ENCODE data around the gene ADGRD2. TPM values are rescaled to one million over a fixed set of nuclear protein-coding genes. Genes with fewer than 3 reads are reported as not detected.

ADGRD2 gene
- total RNA-seq, 1 donor from 2014 or later: not detected

DNA sequence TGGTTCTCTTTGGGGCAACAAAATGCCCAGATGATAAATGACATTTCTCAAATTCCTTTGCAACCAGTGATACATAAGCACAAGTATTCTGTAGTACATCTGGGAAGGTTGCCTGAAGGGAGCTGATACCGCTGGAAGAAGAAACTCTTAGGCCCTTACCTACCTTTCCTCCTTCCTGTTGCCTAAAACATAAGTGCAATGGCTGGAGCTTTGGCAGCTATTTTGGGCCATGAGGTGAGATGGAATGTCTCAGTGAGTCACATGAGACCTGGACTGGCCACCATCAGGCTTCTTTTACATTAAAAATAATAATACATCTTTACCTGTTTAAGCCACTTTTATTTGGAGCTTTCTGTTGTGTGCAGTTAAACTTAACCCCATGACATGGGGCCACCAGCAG, 11.2 kb upstream of the ADGRD2 start:
- DNase-seq: no peak

DNA sequence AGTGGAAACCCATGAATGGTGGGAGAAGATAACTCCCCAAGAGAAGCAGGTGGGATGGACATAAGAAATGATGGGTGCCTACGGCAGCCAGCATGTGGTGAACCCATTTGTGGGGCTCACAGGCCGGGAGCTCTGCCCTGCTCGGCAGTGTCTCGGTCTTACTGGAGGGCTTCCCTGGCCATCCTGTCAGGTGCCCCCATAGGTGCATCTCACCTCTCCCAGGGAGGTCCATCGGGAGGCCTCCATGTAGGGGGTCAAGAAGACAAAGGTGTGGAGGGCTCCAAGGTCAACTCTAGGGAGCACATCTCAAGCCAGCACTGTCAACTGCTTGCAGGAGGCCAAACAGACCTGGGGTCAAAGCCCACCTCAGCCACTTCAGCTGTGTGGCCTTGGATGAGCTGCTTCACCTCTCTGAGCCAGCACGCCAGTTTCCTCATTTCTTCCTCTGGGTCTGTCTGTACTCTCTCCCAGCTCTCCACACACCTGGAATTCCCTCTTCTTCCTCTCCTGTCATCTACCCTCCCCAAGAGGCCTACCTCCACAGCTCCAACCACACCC, 10.5 kb upstream of the ADGRD2 start:
- no peak for DNase-seq

DNA sequence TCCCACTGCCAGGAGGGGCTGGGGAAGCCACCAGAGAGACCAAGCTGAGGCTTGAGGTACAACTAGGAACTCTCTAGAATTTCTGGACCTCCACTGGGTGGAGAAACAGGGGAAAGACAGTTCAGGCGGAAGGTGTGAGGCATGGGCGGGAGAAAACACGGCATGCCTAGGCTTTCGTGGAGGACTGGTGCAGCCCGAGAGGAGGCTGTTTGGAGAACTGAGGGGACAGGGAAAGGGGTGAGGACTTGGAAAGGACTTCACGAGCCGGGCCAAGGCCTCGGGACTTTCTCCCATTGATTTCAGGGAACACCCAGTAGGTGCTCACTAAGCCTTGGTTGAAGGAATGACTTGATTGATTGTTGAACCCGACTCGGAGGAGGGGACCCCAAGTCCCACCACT, 9.5 kb upstream of the ADGRD2 start:
- no peak for DNase-seq

DNA sequence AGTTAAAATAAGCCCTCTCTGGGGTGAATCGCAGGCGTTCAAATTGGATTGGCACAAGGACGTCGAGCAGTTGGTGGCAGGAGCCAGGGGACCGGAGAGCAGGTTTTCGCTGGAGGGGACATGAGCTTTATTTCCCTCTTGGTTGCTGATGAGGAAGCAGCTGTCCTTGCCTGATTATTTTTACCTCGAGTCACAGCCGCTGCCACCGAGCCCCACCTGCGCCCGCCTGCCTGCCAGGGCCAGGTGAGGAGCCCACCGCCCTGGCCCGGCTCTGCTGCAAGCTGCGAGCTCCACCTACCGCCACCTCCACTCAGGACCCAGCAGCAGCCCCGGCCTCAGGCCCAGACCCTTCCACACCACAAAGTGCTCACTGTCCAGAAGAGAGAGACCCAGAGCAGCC, 9.0 kb upstream of the ADGRD2 start:
- DNase-seq: no peak

DNA sequence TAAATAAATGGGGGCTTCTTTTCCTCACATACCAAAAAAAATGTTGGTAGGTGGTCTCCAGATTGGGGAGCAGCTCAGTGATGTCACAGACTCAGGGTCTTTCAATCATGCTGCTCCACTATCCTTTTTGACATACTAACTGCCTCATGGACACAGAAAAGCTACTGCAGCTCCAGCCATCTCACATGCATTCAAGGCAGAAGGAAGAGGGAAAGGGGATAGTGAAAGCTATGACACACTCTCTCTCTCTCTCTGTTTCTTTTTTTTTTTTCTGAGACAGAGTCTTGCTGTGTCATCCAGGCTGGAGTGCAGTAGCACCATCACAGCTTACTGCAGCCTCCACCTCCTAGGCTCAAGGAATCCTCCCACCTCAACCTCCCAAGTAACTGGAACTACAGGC, 7.9 kb upstream of the ADGRD2 start:
- no peak for DNase-seq

DNA sequence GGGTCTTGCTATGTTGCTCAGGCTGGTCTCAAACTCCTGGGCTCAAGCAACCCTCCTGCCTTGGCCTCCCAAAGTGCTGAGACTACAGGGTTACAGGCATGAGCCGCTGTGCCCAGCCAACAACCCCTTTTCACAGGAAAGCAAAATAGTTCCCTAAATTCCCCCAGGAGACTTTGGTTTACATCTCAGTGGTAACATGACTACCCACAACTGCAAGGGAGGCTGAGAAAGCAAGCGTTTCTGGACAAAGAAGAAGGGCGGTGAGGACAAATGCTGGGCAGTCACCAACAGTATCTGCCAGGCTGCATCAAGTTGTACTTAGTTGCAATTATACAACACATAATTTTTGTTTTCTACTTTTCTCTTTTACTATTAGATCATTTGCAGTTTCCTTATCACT, 7.4 kb upstream of the ADGRD2 start:
- DNase-seq: no peak

DNA sequence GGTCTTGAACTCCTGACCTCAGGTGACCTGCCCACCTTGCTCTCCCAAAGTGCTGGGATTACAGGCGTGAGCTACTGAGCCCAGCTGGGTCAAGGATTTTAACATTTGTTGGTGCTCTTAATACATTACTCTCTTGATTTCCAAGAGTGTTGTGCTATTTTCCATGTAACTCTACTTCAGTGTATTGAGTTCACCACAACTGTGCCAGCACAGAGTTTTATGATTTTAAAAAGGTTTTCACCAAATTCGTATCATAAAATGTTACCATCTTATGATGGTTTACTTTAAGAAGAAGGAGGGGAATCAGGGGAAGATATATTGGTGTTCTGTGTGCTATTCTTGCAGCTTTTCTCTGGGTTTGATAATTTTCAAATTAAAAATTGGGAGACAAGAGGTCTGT, 6.6 kb upstream of the ADGRD2 start:
- DNase-seq: no peak

DNA sequence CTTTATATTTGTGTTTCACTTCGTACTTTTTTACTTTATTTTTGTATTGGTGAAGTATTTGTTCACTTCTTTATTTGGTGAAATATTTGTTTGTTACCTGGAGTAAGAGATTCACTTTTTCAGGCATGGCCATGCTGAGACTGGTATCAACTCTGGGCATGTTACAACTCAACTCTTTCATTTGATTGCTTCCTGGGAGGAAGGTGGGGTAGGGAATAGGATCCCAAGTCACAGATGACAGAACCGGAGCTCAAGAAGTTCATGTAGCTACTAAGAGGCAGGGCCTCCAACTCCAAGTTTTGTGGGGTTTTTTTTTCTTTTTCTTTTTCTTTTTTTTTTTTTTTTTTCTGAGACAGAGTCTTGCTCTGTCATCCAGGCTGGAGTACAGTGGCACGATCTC, 6.1 kb upstream of the ADGRD2 start:
- no peak for DNase-seq

DNA sequence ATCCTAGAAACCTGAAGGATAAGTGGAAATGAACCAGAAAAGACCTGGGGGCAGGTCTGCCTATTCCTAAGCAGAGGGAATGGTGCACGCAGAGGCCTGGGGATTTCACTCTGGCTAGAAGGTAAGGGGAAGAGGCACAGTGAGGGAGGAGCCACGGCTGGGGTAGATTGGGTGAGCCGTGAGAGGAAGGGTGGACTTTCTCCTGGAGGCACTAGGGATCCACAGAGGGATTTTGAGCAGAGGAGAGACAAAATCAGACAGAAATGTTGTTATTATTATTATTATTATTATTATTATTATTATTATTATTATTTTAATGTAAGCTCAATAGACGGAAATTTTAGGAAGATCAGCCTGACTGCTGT, 3.0 kb upstream of the ADGRD2 start:
- DNase-seq: no peak

DNA sequence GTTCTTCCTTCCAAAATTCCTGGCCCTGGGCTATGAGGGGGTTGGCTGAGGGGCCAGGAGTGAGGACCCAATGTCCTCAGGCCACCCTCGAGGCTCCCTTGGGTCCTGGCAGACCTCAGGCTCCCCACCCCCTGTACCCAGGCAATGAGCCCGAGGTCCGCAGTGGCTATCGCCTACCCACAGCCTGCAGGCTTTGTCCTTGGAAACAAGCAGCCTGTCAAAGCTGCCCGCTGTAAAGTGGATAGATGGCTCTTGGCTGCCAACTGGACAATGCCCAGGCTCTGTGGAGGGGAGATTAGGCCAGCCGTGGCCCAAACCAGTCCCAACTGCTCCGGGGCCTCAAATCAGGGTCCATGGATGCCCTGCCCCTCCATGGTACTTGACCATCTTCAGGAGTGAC, 2.2 kb upstream of the ADGRD2 start:
- no peak for DNase-seq

DNA sequence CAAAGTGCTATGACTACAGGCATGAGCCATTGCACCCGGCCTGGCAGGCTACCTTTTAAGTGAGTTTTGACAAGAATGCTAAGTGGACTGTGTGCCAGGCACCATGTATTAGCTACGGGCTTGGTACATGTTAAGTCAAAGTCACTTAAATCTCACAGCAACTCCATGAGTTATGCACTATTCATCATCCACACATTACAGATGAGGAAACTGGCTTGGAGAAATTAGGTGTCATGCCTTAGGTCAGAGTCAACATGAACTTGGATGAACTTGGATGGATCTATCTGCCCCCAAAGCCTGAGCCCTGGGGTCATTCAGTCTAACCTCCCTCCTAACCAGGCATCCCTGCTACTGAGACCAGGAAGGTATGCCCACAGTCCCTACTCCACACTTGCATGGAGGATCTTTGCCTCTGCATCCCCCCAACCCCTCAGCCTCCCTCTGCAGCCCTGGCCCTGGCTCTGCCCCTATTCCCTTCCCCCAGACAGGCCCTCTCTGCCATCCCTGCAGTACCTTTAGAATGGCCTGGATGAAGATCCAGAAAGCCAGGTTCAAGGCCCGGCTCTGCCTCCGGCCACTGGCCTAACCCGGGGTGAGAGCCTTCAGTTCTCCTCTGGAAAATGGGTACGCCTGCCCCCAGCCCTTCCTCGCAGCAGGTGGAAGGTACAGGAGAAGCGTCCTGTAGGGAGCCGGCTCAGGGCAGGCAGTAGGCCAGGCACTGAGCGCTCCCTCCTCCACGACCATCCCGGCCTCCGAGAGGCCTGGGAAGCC, 685 bp upstream of the ADGRD2 start:
- no peak for DNase-seq

DNA sequence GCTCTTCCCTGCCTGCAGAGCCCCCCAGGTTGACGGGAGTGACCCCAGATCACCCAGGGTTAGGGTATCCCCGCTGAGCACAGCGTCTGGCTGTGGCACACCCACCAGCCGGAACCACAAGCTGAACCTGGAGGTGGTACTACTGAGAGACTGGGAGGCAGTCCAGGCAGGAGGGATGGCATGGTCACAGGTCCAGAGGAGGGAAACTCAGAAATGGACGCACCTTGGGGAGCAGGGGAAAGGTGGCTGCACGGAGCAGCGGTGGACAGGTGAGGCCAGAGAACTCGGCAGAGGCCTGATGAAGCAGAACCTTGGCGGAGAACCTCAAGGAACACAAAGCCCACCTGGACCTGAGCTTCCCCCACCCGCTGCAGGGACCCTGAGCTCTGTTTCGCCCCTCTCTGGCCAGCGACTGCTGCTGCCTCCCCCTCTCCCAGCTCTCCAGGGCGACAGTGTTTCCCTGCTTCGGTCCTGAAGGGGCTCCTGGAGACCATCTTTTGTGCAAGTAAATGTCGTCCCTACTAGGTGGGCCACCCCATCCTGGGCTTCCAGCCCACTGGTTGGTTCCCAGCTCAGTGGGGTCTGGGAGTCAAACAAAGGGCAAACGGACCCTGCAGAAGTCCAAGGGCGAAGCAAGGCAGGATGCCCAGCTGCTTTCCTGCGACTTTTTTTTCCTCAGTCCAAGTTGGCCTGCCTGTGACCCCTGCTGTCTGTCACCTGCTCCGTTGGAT, 845 bp downstream of the ADGRD2 start:
- DNase-seq: no peak

DNA sequence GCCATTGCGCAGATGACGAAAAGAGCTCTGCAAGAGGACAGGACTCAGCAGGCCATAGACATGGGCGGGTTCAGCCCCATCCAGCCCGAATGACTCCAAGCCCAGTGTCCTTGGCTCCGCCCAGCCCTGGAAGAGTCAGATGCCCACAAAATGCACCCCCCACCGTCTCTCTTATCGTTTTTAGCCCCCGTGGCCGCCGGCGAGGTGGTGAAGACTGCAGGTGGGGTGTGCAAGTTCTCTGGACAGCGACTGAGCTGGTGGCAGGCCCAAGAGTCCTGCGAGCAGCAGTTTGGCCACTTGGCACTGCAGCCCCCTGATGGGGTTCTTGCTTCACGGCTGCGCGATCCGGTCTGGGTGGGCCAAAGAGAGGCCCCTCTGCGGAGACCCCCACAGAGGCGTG, 2.1 kb downstream of the ADGRD2 start:
- DNase-seq: no peak

DNA sequence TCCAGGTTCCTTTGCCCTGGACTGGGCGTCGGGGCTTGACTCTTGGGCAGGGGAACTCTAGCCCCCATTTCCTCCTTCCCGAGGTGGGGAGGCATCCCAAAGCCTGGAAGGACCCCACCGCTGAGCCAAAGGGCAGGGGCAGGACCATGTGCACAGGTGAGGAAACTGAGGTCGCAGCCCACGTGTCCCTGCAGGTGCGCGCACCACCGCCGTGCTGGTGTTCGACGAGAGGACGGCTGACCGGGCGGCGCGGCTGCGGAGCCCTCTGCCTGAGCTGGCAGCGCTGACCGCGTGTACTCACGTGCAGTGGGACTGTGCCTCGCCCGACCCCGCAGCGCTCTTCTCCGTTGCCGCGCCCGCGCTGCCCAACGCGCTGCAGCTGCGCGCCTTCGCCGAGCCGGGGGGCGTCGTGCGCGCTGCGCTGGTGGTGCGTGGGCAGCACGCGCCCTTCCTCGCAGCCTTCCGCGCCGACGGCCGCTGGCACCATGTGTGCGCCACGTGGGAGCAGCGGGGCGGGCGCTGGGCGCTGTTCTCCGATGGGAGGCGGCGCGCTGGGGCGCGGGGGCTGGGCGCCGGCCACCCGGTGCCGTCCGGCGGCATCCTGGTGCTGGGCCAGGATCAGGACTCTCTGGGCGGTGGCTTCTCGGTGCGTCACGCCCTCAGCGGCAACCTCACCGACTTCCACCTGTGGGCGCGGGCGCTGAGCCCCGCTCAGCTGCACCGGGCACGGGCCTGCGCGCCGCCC, 2.8 kb downstream of the ADGRD2 start:
- DNase-seq: no peak

DNA sequence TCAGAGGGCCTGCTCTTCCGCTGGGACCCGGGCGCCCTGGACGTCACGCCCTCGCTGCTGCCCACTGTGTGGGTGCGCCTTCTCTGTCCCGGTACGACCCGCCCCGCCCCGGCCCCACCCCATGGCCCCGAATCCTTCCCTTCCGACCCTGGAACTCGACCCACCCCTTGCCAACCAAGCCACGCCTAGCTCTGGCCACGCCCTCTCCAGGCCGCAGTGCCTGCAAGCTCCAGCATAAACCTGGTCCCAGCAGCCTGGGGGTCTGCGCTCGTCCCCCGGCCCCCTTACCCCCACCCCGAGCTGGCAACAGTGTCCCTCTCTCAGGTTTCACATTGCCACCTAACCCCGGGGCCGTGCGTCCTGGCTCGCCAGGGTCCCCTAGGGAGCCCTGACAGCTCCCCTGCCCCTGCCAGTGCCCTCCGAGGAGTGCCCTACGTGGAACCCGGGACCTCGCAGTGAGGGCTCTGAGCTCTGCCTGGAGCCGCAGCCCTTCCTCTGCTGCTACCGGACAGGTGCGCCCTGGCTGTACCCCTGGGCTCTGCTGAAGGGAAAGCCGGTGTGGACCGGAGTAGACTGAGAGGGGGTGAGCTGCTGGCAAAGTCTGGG, 3.4 kb downstream of the ADGRD2 start:
- DNase-seq: no peak

DNA sequence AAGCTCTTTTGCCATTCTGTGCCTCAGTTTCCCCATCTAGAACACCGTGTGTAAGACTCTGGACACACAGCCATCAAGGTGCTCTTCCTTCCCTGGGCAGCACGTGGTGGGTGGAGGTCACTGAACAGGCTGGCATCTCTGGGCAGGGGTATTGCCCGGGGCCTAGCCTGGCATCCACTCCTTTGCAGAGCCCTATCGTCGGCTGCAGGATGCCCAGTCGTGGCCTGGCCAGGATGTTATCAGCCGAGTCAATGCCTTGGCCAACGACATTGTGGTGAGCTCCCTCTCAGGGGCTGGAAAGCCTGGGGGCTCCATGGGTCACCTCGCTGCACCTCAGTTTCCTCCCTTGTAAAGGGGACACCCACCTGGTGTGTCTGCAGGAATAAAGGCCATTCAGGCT, 4.0 kb downstream of the ADGRD2 start:
- DNase-seq: no peak

DNA sequence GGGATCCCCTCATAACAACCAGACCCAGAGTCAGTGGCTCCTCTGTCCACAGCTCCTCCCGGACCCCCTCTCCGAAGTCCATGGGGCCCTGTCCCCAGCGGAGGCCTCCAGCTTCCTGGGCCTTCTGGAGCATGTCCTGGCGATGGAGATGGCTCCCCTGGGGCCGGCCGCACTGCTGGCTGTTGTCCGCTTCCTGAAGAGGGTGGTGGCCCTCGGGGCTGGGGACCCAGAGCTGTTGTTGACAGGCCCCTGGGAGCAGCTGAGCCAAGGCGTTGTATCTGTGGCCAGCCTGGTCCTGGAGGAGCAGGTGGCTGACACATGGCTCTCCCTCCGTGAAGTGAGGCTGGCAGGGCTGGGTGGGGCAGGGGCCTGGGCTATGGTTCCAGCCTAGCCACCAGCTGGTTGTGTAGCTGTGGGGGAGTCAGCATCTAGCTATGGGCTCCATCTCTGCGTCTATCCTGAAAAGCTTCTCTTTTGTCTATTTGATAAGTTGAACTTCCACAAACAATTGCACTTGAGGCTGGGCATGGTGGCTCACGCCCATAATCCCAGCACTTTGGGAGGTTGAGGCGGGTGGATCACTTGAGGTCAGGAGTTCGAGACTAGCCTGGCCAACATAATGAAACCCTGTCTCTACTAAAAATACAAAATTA, 4.7 kb downstream of the ADGRD2 start:
- no peak for DNase-seq

DNA sequence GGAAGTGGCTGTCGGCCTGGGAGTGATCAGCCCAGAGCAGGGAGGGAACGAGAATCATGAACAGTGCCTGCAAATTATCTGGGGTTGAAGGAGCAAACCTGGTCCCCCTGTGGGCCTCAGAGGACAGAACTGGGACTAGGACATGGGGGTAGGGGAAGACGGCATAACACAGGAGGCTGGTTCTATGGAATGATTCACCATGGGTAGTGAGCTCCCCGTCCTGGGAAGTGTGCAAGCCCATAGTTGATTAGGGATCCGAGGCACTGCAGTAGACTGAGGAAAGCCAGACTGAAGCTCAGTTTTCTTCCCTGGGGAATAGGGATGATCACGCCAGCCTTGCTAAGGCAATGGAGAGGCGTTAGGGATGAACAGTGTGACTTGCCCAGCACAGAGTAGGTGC, 5.6 kb downstream of the ADGRD2 start:
- no peak for DNase-seq

DNA sequence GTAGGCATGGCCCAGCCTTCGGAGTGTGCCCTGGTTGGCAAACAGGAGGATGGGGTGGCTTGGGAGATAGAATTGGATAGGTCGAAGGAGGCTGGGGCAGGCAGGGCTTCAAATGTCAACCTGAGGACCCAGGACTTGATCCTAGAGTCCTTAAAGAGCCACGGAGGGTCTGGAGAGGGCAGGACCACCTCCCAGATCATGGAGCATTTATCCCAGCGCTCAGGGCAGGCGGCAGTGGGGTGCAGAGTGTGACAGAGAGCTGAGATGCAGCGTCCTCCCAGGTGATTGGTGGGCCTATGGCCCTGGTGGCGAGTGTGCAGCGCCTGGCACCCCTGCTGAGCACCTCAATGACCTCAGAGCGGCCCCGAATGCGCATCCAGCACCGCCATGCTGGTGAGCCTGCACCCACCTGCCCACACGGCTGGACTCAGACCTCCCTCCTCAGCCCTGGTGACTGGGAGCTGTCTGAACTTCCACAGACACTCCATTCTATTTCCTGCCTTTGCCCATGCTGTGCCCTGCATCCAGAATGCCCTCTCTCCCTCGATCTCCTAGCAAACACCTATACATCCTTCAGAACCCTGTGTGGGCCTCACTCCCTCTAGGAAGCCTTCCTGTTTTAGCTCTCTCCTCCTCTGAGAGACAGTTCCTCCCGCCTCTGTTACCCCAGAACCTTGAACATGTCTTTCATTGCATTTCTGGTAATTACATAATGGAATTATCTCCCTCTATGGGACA, 6.3 kb downstream of the ADGRD2 start:
- DNase-seq: no peak

DNA sequence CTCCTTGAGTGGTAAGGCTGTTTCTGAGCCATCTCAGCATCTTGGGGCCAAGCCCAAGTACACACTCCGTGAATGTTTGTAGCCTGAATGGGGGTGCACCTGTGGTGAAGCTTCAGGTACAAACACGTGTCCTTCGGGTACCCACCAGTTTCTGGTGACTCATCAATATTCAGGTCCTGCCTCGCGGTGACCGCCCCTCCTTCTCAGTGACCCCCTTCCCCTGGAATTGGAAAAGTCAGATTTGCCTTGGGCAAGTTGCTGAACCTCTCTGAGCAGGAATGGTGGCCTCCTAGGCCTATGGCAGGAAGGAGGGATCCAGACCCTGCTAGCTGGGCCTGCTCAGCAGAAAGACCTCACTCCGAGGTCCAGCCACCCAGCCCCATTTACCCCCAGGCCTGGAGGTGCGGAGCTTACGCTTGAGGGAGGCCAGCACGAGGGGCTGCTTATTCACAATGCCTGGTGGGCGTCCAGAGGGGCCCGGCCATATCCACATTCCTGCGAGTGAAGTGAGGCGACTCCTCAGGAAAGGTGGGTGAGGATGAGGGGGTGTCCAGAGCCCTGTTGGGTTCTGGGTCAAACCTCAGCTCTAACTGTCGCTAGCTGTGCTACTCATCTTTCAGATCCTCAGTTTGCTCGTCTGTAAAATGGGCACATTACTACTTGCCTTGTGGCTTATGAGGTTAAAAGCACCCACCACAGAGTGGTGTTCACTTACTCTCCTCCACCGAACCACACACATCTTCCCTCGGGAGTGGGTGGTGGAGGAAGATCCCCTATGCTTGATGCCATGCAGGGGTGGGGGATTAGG, 7.0 kb downstream of the ADGRD2 start:
- DNase-seq: no peak

Measured in skin of body (tissue), 2 donors.